Stimulated activated CD4-positive, alpha-beta T cell treated with anti-CD3 and anti-CD28 coated beads, Interleukin-12 subunit alpha, Interleukin-12 subunit beta, amount 100 ng/mL, for 4 hours (primary cell): ENCODE data around the gene SLC34A1.

ENCODE experiments used
- DNase-seq: peaks from one replicate; pipeline ENCODE4 v3.0.0-alpha.2; 2020

Gene SLC34A1

DNA sequence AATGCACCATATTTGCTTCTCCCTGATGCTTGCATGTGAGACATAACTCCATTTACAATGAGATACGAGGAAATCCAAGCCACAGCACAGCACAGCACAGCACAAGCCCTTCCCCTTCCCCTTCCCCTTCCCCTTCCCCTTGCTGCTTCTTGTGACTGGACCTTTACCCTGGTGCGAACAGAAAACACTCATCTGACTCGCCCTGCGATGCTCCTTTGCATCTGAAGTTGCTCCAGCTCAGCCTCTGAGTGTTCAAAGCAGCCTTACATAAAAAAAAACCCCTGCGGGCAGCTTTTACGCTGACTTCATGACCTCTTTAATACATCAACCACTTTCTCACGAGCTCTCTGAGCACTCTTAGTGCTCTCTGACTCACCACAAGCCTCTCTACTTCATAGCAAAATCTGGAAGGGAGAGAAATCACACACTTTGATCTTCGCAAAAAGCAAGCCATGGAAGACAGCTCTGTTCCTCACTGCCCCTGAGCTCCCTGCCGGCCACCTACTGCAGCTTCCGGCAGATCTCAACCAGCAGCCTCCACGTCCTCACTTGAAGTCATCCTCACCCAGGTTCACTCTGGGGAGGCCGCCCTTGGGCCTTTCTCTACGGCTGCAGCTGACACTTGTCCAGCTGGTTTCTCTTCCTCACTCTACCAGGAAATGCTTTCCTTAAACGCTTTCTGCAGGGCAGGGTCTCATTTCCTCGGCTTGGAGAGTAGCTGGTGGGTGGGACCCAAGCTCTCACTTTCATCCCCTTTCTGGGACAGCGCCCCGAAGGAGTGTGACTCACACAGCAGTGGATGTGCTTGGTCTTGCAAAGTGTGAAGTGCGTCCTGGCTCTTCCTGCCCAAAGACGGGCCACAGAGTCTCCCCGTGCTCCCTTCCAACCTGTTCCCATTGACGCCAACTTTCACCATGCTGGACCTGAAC lies 5.3 kb downstream of the SLC34A1 start:
- no peak for DNase-seq

DNA sequence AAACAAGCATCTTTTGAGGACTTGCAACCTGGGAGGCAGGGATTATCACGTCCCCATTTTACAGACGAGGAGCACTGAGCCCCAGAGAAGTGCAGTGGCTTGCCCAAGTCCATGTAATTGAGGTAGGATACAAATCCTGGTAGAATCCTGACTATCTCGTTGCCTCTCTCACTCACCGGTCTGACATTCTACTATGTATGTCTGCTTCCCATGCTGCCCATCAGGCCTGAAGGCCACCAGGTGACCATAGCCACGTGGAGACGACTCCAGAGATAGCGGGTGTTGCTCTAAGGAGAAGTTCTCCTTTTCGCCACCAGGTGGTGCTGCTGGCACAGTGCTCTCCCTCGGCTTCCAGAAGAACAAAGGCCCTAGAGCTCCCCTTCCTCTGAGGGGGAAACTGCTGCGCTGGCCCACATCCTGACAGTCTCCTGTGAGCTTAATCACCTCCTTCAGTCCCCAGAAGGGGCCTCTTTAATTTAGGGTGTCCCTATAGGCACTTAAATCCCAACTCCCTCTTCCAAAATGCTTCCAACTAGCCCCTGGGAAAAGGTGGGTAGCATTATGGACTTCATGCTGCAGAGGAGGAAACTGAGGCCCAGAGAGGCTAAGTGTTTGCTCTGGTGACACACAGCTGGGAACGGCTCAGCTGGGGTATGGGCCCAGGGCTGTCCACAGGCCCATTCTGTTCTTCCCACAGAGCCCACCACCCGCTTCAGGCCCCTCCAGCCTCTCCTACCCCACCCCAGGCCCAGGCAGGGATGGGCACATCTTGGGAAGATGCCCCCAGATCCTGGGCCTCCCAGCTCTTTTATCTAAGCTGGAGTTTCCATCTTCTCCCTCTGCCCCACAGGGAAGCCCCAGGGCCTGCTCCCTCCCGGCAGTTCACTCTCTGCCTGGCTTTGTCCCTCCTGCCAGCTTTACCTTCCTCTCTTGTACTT lies 6.4 kb downstream of the SLC34A1 start:
- DNase-seq, result peak; percentile 82

DNA sequence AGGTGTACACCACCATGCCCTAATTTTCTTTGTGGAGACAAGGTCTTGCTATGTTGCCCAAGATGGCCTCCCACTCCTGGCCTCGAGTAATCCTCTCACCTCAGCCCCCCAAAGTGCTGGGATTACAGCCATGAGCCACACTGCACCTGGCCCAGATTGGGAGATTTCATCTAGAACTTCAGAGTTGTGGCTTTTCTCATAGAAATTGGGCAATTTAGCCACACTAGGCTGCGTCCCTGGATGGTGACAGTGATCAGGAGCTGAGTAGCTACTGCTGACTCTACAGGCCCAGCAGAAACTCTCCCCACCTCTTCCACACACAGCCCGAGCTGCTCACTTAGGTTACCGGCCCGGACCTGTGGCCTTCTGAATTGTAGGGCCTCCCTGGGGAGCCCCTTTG lies 8.5 kb downstream of the SLC34A1 start:
- no peak for DNase-seq

DNA sequence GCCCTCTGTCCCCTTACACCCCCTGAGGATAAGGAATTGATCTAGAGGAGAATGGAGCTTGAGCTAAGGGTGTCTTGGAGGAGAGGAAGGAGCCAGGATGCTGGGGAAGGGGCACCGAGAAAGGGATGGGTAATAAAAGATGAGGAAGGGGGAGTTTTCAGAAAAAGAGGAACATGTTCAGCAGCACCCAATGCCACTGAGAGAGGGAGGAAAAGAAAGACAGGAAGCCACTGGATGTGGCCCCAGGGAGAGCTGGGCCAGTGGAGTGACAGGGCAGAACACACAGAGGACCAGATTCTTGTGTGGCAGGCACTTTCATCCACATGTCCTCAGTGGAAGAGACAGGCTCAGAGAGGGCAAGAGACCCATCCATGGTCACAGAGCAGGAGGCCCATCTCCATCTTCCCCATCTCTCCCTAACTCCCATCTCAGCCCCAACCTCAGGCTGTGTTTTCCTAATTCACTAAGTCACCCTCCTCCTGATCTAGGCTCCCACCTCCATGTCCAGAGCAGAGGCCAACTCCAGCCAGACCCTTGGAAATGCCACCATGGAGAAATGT lies 9.1 kb downstream of the SLC34A1 start:
- no peak for DNase-seq

DNA sequence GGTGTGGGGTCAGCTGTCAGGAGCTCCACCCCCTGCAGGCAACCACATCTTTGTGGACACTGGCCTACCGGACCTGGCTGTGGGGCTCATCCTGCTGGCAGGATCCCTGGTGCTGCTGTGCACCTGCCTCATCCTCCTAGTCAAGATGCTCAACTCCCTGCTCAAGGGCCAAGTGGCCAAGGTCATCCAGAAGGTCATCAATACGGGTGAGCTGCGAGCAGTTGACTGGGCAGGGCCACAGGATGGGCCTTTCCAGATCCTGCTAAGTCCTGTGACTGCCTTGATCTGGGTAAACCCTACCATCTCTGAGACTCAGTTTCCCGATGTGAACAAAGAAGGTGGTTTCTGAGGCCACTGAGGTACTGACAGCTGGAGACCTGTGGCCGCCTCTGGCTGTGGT lies 9.8 kb downstream of the SLC34A1 start:
- no peak for DNase-seq

DNA sequence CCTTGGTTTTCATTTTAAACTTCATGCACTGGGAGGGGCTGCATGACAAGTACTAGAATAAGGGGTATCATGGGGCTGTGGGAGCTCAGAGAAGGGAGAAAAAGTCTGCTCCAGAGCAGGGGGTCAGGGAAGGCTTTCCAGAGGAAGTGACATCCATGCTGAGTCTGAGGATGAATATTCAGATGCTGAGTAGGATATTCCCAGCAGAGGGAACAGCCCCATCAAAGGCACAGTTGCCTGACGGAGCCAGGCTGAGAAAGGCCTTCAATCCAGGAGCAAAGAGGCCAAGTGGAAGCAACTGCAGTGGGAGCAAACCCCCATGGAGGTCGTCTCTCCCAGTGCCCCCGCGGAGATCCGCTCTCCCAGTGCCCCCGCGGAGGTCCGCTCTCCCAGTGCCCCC lies 11.8 kb downstream of the SLC34A1 start:
- DNase-seq, result no peak

DNA sequence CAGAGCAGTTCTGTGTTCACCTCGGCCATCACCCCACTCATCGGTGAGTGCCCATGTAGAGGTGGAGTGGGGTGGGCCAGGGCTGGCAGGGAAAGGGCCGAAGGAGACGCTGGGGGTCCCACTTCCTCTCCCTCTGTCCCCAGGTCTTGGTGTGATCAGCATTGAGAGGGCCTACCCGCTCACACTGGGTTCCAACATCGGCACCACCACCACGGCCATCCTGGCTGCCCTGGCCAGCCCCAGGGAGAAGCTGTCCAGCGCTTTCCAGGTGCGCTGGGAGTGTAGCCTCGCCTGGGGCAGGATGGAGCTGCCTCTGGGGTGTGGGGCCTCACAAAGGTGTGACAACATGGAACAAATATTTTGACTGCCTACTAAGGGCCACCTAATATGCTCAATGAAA lies 12.6 kb downstream of the SLC34A1 start:
- DNase-seq, result no peak

DNA sequence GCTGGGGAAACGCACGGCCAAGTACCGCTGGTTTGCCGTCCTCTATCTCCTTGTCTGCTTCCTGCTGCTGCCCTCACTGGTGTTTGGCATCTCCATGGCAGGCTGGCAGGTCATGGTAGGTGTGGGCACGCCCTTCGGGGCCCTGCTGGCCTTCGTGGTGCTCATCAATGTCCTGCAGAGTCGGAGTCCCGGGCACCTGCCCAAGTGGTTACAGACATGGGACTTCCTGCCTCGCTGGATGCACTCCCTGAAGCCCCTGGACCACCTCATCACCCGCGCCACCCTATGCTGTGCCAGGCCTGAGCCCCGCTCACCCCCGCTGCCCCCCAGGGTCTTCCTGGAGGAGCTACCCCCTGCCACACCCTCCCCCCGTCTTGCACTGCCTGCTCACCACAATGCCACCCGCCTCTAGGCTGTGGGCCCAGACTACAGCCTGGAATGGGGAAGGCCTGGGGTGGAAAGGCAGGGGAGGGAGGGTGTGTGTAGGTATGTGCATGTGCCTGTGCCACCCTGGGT lies 13.7 kb downstream of the SLC34A1 start:
- DNase-seq, result no peak

DNA sequence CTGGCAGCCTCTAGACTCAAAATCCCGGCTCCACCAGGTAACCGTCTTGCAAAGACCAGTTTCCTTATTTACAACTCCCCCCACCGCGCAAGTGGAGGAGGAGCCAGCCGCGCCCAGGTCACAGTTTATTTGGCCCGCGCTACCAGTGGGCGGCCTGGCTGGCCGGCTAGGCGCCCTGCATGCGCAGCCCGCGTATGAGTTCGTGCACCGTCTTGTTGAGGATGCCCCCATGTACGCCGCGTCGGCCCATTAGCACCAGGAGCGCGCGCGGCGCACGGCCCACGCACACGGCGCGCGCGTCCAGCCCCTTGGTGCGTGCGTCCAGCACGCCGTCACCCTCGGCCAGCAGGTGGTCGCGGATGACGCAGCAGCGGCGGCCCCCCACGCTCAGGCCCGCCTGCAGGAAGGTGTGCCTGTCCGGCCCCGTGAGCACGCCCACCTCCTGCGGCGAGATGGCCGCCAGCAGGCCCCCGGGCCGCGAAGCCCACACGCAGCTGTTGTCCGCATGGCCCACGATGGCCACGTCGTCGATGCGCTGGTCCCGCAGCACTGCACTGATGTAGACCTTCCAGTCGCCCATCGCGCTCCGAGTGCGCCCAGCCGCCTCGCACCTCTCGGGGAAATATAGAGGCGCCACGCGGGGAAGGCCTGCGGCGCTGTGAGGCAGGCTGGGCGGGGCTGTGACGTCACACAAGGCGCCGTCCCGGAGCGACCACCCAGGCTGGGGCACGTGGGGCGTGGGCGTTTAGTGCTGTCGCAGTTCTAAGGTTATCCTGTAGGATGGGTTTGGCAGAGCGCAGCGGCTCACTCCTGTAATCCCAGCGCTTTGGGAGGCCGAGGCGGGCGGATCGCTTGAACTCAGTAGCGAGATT lies 16.0 kb downstream of the SLC34A1 start, which contains the start of gene PFN3:
Gene PFN3 (minus strand): TSS at position 665 of the 872 bp plus-strand sequence. CDS start 85 bp downstream, at position 580.
- no peak for DNase-seq

DNA sequence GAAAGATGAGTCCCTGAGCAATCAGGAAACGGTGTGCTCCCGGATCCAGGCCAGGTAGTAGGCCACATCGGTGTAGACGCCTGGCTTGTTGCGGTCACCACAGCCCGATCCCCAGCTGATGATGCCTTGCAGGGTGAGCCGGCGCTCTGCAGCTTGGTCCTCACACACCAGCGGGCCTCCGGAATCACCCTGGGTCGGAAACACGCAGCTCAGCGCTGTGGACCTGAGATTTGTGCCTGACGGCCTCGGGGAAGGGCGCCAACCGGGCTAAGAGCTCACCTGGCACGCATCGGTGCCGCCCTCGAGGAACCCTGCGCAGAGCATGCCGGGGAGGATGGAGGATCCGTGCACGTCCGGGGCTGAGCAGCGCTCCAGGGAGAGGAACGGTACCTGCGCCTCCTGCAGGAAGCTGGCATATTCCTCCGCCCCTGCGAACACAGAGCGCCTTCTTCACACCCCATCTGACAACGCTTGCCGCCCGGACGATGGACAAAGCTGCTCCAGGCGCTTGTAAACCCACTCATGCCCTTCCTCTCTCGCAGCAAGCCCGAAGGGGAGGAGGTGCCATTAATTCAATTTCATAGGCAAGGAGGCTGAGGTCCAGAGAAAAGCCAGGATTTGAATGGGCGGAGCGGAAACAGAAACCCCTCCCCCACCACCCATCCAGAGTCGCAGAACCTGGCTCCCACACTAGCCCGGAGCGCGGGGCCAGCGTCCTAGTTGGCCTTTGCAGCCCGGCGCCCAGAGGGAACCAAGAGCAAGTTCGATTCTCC lies 18.2 kb downstream of the SLC34A1 start:
- peak; percentile 62 for DNase-seq

DNA sequence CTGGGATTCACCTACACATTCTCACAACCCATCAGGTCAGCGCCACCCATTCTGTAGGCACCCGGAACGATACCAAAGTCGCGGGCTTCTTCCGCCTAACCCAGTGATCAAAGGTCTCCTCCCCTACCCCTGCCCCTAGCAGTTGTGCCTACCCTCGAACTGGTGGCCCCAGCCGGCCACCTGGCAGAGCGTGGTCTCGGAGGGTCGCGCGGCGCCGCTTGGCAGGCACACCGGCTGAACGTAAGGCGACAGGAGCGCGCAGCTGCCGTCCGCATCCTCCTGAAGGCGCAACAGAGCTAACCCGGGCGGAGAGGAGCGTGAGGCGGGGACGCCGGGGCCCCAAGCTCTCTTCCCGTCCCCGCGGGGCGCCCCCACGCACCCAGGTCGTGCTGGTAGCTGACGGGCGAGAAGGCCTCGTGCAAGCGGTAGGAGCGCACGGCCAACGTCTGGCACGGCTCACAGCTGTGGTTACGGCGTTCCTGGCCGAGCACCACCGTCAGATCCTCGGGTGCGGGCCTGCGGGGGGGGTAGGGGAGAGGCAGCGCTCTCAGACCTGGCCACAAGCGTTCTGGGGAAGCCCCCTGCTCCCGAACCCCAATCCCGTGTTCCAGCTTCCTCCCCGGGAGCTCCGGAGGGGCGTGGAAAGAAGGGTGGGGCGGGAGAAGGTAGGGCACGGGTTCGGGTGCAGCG lies 19.0 kb downstream of the SLC34A1 start:
- peak; percentile 36 for DNase-seq

DNA sequence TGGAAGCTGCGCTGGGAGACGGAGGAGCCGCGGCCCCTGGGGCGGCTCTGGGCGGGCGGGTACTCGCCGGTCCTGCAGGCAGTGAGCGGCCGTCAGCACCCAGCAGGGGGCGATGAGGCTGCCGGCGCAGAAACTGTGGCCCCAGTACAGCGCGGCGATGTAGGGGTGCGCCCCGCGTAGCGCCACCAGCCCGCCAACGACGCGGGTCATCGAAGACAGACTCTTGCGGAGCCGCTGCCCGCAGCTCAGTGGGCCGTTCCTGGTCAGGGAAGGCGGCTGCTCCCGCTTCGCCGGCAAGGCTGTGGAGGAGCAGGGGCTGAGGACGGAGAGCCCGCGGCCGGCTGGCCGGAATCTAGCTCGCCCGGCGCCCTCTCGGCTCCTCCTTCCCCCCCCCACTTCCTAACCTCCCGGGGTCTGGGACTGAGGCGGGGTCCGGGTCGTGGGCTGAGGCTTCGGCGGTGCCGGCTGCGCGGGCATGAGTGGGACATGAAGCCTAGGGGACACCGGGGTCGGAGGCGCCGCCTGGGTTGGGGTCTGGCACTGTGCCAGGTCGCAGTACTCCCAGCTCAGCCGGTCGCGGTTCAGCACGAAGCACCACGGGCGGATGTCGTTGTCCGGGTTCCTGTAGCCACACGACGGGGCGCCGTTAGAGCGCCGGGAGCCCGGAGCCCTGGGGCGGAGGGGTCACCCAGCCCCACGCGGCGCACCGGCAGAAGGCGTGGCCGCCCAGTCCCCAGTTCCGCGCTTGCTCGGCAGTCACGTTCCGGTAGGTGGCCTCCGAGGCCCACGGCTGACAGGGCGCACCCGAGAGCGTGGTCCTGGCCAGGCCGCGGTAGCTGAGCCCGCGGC lies 19.8 kb downstream of the SLC34A1 start:
- peak; percentile 82 for DNase-seq

DNA sequence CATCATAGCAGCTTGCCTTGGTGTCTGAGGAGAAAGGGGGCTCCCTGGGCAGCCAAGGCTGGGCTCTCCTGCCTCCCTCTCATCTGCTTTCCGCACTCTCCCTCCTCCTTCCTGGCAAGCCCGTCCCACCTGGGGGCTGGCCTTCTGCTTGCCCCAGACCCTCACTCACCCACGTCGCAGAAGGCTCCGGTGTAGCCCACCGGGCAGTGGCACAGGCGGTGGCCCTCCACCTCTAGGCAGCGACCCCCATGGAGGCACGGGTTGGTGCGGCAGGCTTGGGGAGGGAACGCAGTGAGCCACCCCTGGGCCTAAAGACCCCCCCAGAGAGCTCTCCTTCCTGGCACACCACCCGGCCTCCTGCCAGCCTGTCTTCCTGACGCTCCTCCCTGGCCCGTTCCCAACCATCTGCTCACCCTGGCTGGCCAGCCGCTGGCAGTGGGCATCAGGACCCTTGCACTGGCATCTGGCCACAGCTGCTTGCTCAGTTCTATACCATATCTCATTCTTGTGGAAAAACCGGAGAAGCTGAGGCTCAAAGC lies 20.5 kb downstream of the SLC34A1 start:
- DNase-seq, result no peak

DNA sequence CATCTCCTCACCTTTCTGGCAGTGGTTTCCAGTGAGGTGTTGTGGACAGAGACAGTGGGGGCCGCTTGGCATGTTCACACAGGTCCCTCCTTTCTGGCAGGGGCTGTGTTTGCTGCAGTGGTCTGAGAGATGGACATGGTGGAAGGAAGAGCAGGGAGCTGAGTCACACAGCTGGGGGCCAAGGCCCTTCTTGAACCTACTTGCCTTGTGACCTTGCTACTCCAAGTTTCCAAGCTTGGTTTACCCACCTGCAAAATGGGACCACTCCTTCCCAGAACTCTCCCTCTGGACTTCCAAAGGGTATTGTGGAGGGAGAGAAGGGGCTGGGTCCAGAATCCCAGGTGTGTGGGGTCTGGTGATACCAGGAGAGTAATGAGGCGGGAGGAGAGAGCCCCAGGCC lies 21.1 kb downstream of the SLC34A1 start:
- DNase-seq, result no peak

DNA sequence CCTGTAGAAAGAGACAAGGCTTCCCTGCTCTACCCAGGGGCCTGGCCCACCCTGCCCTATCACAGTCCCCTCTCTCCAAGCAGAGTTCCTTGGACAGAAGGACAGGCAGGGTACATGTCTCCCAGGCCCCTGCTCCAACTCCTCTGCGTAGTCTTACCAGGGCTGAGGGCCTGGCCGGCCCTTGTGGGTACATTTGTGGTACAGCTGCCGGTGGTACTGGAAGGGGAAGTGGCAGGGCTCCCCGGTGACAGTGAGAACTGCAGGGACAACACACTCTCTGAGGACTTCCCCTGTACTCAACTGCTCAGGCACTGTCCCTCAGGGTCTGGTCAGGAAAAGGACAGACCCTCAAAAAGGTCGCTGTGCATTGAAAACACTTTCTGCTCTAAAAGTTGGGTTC lies 21.6 kb downstream of the SLC34A1 start:
- no peak for DNase-seq

DNA sequence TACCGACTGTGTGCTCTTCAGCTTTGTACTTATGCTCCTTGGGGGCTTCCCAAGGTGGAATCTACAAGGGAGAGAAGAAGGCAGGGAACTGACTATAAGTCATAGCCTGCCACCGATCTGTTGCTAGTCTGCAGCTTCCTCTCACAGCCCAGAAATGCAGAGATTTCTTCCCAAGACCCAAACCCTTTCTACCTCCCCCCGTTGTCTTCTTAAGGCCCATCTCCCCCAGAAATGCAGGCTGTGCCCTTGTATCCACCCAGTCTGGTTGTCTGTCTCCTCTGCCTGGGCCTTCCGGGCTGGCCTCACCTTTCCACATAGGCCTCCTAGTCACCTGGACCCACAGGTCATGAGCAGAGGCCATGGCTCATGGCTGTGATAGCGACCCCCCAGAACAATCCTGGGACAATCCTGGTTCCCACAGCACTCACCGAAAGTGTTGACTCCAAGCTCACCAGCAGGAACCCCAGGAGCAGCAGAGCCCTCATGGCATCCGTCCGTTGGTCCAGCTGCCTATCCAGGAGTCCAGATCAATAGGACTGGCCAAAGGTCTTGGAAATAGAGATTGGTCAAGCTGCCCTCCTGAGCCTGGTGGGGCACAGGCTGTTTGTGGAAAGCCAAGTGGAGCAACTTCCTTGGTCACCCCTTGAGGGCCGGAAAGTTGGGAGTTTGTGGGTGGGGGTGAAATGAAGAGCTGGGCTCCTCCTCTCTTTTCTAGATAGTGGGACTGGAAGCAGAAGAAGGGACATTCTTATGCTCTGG lies 25.0 kb downstream of the SLC34A1 start, which contains the start of gene F12:
Gene F12 (minus strand): TSS at position 522 of the 759 bp plus-strand sequence. CDS start 37 bp downstream, at position 485.
- no peak for DNase-seq

DNA sequence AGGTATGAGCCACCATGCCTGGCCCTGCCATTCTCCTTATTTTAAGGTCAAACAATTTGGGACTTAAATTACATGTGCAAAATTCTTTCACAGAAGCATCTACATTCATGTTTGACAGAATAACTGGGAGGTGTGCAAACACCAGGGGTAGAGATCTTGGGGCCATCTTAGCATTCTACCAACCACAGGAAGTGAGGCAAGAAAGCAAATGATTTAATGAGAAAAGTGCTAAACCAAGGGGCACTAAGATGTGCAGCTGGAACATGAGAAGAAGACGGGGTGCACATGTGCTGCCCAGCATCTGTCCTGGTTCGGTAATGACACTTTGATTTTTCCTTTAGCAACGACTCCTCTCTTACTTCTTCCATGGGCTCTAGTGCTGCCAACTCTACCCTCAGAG lies 26.3 kb downstream of the SLC34A1 start:
- DNase-seq, result no peak

DNA sequence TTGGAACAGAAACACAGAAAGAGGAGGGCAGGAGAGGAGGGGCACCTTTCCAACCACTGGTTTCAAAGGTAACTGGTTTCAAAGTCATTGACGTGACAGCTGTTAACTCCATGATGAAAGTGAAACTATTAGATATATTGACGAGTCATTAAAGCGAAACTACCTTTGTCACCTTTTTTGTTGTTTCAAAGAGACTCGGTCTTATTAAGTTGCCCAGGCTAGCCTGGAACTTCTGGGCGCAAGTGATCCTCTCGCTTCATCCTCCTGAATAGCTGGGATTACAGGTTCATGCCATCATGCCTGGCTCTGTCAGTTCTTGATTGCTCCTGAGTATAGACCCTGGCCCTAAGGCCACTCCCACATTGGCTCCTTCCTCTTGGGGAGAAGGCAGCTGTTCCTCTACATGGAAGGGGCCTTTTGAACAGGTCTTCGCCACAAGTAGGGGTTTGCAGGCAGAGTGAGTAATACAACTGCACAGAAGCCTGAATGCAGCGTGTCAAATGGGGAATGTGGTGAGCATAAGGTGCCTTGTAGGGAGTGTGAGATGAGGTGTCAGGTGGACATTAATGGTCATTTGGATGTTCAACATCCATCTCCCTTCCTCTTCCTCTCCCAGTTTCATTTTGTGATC lies 28.5 kb downstream of the SLC34A1 start:
- DNase-seq, result no peak
